Activated CD4-positive, alpha-beta T cell treated with anti-CD3 and anti-CD28 coated beads, Interleukin-2, amount 50 U/mL, for 1 hour (primary cell): ENCODE data around the gene MPHOSPH10.
"Not testable (repeated sequence)": the region's sequence is repeated elsewhere in the genome, so short reads cannot be mapped to it uniquely, and the experiment has no call there.

Source experiments
- DNase-seq: peaks from one replicate; pipeline ENCODE4 v3.0.0-alpha.2; 2020

Gene MPHOSPH10

GRCh38 chr2:71174207-71174606, 43.8 kb downstream of the MPHOSPH10 start:
- no peak for DNase-seq

DNA sequence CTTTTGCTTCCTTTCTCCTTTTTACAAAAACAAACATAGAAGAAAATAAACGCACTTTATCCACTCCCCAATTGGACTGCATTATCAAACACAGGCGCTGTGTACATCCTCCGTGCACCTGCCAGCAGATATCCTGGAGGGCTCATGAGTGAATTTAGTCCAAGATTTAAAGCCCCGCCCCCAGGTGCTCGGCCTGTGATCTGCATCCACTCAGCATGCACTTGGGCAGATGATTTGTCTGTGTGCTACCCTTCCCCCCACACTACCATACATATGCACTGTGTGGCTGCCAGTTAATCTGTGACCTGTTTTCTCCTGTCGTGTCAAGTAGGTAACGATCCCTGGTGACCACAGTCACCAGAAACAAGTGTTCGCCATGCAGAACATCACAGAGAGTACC, 48.4 kb downstream of the MPHOSPH10 start:
- not testable (repeated sequence) for DNase-seq

- no peak for DNase-seq
Observed at GRCh38 chr2:71181316-71181715, 50.9 kb downstream of the MPHOSPH10 start.

GRCh38 chr2:71183306-71184115, 53.1 kb downstream of the MPHOSPH10 start:
- not testable (repeated sequence) for DNase-seq

GRCh38 chr2:71186973-71187372, 56.5 kb downstream of the MPHOSPH10 start:
- no peak for DNase-seq

GRCh38 chr2:71187589-71187988, 57.2 kb downstream of the MPHOSPH10 start:
- no peak for DNase-seq

- DNase-seq = no peak
Observed at GRCh38 chr2:71190656-71191569, 60.5 kb downstream of the MPHOSPH10 start.

- DNase-seq = no peak
Observed at GRCh38 chr2:71191570-71191943, 61.1 kb downstream of the MPHOSPH10 start.
